GM18951 (cell line): ENCODE results near the gene DUOXA2.
"Not testable (repeated sequence)": the region's sequence is repeated elsewhere in the genome, so short reads cannot be mapped to it uniquely, and the experiment has no call there.

Experiments
- POLR2A ChIP-seq: IDR thresholded peaks from 4 replicates; pipeline ENCODE4 v1.6.1; 2011; ENCODE audit warnings: mild to moderate bottlenecking; ENCODE audit not compliant: insufficient read length, insufficient read depth; ENCODE audit errors: extremely low read depth
- in situ Hi-C: fragments of 300-500 bp; cut with MboI; formaldehyde crosslinking; loops from one replicate; pipeline ENCODE4 v1.12.0; 2022; ENCODE audit warnings: low sequenced_read_pairs, mixed read lengths, inconsistent platforms; ENCODE audit not compliant: unreplicated experiment

Gene DUOXA2

DNA sequence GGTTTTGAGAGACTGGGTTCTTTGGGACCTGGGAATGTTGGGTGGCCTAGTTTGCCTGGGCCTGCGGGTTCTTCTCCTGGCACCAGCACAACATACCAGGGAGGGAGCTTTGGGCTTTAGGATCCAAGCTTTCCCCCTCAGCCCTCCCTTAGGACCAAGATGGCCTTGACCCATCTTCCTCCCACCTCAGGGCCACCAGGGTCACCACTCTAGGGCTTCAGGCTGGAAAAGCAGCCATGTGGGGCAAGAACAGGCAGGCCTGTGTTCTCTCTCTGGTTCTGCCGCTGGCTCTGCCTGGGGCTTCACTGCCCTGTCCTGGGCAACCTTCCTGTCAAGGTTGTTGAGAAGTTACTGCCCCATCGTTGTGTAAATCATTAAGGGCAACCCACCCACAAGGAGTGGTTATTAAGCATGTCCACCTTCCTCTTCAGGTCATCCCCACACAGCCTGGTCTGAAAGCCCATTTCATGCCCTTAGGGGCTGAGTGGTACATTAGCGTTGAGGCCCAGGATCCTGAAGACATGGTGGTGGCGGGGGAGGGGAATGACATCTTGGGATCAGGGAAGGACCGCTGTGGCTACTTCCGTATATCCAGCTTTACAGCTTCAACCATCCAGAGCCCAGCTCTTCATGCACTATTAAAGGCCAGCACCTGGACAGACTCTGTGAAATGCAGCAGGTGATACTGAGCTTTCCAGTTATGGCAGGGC is 16.3 kb downstream of the DUOXA2 start:
- TF ChIP-seq POLR2A: no peak
- in situ Hi-C loops: no loop called here

DNA sequence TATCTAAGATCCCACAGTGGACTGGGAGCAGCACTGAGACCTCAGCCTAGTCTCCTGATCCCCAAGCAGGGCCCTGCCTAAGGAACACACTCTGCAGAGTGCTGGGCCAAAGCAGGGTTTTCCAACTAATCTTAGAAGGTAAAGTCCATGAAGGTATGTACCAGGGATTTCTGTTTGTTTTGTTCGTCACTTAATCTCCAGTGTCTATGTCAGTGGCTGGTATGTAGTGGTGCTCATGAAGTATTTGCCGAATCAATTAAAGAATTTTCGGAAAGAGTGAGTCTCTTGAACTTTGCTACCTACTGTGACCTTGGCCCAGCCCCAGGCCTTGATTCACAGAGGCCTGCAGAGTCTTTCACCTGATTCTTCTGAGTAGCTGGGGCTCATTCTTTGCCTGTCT is 17.4 kb downstream of the DUOXA2 start:
- in situ Hi-C loops: no loop called here
- no peak for TF ChIP-seq POLR2A

DNA sequence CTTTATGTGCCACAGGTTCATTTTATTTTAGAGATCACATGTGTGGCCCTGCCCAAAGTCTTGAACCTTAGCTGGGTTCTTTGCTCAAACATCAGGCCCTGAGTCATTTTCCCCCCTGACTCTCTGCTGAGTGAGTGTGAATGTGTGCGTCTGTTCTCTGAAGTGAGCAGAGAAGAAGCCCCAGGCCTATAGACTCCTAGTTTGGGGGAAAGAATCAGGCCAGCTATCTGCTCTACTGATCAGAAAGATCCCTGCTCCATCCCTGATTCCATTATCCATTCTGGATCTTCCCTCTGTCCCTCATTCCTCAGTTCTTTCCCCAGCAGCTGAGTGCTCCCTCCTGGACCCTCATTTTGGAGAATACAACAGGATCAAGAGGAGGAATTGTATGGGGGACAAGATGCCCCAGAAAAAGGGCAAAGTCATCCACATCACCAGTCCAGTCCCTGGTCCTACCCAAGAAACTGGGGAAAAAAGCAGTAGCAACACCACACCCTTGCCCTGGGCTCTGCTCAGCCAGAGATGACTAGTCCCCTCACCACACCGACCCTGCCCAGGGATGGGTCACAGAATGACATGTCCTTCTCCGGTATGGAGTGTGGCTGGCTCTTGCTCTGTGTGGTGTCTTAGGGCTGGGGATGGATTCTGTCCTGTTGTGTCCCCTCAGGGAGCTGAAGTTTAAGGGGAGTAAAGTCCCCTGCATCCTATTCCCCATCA is 18.9 kb downstream of the DUOXA2 start:
- TF ChIP-seq POLR2A: no peak
- in situ Hi-C loops: no loop called here

DNA sequence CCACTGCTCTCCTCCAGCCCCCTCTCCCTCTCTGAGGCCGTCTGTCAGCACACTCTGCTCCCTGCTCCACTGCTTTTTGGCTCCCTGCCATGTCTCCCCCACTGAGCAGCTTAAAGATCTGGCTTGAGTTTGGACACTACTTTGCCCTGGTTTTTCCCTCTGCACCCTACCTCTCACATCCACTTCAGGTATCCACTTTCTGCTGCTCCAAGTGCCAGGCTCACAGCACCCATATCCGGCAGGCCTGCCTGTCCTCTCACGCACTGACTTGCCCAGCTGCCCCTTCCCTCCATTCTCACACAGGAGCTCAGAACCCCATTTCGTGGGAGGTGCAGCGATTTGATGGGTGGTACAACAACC is 19.4 kb downstream of the DUOXA2 start:
- TF ChIP-seq POLR2A: no peak
- in situ Hi-C loops: no loop called here

DNA sequence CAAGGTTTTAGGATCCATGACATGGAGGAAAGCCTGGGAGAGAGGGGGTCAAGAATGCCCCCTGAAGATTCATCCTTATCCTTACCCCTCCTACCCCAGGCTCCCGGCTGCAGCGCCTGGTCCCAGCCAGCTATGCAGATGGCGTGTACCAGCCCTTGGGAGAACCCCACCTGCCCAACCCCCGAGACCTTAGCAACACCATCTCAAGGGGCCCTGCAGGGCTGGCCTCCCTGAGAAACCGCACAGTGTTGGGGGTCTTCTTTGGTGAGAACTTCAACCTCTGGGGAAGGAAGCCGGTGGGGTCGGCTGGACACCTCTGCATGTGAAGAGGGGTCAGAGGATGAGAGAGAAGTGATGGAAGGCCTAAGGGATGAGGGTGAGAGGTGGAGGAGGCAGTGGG is 19.9 kb downstream of the DUOXA2 start:
- in situ Hi-C loops: no loop called here
- TF ChIP-seq POLR2A: no peak

DNA sequence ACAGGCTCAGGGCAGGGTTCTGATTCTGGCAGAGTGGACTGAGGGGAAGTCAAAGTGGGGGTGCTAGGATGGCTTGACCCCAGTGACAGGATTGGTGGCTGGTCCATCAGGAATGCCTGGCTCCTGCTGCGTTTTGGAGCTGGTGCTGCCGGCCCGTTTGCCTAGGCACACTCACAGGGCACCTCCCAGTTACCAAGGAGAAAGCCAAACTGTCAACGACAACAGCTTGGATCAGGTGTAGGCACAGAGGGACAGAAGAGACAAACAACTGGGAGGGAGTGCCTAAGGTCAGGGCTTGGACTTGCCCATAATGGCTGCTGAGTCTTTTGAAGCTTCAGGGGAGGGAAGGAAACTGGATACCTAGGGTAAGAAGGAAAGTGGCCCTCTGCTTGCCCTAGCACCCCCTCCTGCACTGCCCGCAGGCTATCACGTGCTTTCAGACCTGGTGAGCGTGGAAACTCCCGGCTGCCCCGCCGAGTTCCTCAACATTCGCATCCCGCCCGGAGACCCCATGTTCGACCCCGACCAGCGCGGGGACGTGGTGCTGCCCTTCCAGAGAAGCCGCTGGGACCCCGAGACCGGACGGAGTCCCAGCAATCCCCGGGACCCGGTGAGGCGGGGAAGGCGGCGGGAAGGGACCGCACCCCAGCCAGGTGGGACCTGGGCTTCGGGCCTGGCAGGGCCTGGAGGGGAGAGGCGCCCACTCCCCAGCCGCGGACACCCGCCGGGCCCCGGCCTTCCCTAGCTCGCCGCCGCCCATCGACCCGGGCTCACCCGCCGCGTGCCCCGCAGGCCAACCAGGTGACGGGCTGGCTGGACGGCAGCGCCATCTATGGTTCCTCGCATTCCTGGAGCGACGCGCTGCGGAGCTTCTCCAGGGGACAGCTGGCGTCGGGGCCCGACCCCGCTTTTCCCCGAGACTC is 20.8 kb downstream of the DUOXA2 start:
- in situ Hi-C loops: no loop called here
- TF ChIP-seq POLR2A: no peak

DNA sequence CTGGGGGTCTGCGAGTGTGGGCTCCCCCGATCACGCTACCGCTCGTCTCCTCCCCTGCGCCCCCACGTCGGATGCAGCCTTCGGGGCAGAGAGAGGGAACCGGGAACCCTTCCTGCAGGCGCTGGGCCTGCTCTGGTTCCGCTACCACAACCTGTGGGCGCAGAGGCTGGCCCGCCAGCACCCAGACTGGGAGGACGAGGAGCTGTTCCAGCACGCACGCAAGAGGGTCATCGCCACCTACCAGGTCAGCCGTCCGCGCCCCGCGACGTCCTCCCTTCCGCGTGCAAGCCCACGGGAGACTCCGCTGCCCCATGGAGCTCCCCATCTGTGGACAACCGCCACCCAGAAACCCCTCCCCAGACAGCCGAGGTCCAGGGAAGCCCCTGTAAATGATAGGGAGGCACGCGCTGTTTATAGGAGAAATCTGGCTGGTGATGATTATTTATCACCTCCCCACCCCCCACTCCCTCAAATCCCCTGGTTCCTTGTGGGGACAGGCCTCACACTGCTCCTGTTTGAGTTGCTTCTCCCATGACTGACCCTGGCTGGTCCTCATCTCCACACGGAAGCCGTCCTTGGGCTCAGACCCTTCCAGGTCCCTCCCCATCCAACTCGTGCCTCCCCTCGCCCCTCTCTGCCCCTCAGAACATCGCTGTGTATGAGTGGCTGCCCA is 21.7 kb downstream of the DUOXA2 start:
- in situ Hi-C loops: not testable (repeated sequence)

DNA sequence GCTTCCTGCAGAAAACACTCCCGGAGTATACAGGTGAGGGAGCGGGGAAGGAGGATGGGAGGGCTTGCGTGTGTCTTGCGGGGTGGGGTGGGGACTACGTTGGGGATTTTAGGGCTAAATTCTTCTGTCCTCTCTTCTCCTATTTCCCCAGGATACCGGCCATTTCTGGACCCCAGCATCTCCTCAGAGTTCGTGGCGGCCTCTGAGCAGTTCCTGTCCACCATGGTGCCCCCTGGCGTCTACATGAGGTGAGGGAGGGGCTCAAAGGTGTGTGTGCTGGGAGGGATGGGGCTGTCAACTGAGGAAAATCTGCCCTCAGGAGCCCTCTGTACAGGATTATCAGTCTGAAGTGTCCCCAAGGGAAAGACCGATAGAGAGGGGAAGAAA is 22.2 kb downstream of the DUOXA2 start:
- TF ChIP-seq POLR2A: no peak
- in situ Hi-C loops: no loop called here

DNA sequence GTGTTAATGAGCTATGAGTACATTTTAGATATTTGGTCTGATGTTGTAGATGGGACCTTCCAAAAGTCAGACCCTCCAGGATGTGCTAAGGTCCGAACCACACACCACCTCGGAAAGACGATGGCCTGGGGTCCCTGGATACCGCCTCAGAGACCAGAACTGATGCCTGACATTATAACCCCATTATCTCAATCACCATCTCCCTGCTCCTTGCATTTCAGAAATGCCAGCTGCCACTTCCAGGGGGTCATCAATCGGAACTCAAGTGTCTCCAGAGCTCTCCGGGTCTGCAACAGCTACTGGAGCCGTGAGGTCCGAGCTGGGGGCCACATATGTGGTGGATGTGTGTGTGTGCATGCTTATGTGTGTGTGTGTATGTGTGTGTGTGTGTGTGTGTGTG is 23.6 kb downstream of the DUOXA2 start:
- in situ Hi-C loops: no loop called here
- no peak for TF ChIP-seq POLR2A

DNA sequence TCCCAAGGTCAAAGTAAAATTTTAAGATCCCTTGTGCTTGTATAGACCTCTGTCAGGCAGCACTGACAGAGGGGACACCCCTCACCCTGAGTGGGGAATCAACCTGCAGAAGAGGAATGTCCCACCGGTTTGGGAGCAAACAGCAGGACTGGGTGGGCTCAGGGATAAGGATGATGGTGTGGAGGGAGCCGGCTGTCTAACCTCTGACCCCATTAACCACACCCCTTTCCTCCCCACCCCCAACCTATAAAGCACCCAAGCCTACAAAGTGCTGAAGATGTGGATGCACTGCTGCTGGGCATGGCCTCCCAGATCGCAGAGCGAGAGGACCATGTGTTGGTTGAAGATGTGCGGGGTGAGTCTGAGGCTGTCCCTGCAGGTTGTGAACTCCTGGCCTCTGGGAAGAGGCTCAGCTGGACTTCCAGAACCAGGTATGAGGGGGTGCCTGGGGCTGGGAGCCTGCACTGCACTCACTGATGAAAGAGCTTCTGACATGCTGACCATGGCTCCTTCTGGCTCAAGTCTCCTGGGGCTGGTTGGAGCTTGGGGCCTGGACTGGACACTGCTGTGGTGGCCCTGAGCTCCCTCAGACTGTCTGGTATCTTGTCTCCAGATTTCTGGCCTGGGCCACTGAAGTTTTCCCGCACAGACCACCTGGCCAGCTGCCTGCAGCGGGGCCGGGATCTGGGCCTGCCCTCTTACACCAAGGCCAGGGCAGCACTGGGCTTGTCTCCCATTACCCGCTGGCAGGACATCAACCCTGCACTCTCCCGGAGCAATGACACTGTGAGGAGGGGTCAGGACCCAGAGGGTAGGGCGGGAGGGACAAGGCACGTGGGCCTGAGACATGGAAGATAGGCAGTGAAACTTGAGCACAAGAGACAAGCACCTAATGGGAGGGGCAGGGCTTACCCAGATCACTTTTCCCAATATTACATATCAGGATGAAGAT is 25.0 kb downstream of the DUOXA2 start:
- in situ Hi-C loops: no loop called here
- TF ChIP-seq POLR2A: no peak

DNA sequence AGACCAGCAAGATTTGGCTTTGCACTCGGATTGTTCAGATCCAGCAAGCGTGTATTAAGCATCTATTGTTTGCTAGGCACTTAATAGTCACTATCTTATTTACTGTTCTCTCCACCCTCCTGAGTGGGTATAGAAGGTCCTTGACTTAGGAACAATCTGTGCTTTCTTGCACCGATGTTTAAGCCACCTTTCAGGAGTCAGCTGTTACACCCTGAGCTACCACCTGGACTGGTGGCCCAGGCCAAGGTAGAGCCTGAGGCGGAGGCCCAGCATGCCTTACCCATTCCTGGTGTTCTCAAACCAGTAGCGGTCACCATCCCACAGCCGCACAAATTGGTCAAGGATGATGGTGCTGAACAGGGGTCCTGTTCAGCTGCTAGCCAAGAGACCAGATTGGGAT is 25.6 kb downstream of the DUOXA2 start:
- in situ Hi-C loops: no loop called here
- TF ChIP-seq POLR2A: no peak

DNA sequence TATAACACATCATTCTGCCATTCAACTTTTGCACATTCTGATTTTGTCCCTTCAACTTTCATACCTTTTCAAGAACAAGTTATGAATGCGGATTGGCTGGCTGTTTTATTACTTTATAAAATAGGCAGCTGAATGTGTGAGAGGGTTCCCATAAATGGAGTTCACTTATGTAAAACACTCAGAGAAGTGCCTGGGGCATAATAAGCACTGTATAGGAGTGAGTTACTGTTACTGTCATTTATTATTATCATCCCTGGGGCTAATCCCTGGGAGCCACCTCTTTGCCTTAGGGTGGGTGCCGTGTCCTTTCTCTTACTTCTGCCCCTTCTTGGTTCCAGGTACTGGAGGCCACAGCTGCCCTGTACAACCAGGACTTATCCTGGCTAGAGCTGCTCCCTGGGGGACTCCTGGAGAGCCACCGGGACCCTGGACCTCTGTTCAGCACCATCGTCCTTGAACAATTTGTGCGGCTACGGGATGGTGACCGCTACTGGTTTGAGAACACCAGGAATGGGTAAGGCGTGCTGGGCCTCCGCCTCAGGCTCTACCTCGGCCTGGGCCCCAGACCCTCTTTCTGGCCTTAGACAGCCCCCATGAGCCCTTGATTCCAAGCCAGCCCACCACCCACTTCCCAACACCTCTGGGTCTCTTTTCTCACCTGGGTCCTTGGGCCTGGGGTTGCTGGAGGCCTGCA is 26.6 kb downstream of the DUOXA2 start:
- in situ Hi-C loops: no loop called here
- TF ChIP-seq POLR2A: no peak
